ENCODE measurements around the gene STARD13.
"Not testable (repeated sequence)": the region's sequence is repeated elsewhere in the genome, so short reads cannot be mapped to it uniquely, and the experiment has no call there.

The STARD13 gene

GRCh38 chr13:33188093-33188882 is 97.3 kb downstream of the STARD13 start:
- Mint-ChIP-seq H3K27me3 (peaks cover 13% of the 10 kb centered on the region), H3K4me1 (peaks cover 10% of the 10 kb centered on the region), H3K36me3 (no peaks in the 10 kb centered on the region), H3K27ac (no peak overlapping the region), H3K9me3 (no peaks in the 10 kb centered on the region), H3K4me3 (no peak overlapping the region)
- no peak for DNase-seq
- CTCF ChIA-PET = no interaction called here

GRCh38 chr13:33186861-33187291 is 98.7 kb downstream of the STARD13 start:
- H3K9me3 Mint-ChIP-seq = no peaks in the 10 kb centered on the region
- DNase-seq = no peak
- H3K4me3 Mint-ChIP-seq = no peak overlapping the region
- no peak overlapping the region for H3K27ac Mint-ChIP-seq
- H3K27me3 Mint-ChIP-seq = peaks cover 14% of the 10 kb centered on the region
- H3K4me1 Mint-ChIP-seq = peaks cover 8% of the 10 kb centered on the region
- CTCF ChIA-PET = no interaction called here
- H3K36me3 Mint-ChIP-seq = no peaks in the 10 kb centered on the region

GRCh38 chr13:33185853-33186252 is 99.7 kb downstream of the STARD13 start:
- H3K27ac Mint-ChIP-seq = no peak overlapping the region
- CTCF ChIA-PET = no interaction called here
- peaks cover 8% of the 10 kb centered on the region for H3K4me1 Mint-ChIP-seq
- H3K27me3 Mint-ChIP-seq = peaks cover 14% of the 10 kb centered on the region
- no peak overlapping the region for H3K4me3 Mint-ChIP-seq
- DNase-seq = no peak
- H3K36me3 Mint-ChIP-seq = no peaks in the 10 kb centered on the region
- no peaks in the 10 kb centered on the region for H3K9me3 Mint-ChIP-seq

GRCh38 chr13:33184530-33184929 is 101.0 kb downstream of the STARD13 start:
- Mint-ChIP-seq H3K27me3 (peaks cover 18% of the 10 kb centered on the region), H3K9me3 (no peaks in the 10 kb centered on the region), H3K4me1 (peaks cover 8% of the 10 kb centered on the region), H3K27ac (no peak overlapping the region), H3K36me3 (no peaks in the 10 kb centered on the region), H3K4me3 (no peak overlapping the region)
- CTCF ChIA-PET = no interaction called here
- DNase-seq = no peak

GRCh38 chr13:33184112-33184490 is 101.5 kb downstream of the STARD13 start:
- Mint-ChIP-seq H3K4me3 (no peak overlapping the region), H3K27me3 (peaks cover 21% of the 10 kb centered on the region), H3K36me3 (no peaks in the 10 kb centered on the region), H3K9me3 (no peaks in the 10 kb centered on the region), H3K4me1 (peaks cover 8% of the 10 kb centered on the region), H3K27ac (no peak overlapping the region)
- DNase-seq = no peak
- CTCF ChIA-PET = no interaction called here

GRCh38 chr13:33183431-33184111 is 102.0 kb downstream of the STARD13 start:
- H3K27me3 Mint-ChIP-seq = peaks cover 21% of the 10 kb centered on the region
- no peaks in the 10 kb centered on the region for H3K9me3 Mint-ChIP-seq
- H3K36me3 Mint-ChIP-seq = no peaks in the 10 kb centered on the region
- H3K4me3 Mint-ChIP-seq = no peak overlapping the region
- H3K27ac Mint-ChIP-seq = no peak overlapping the region
- H3K4me1 Mint-ChIP-seq = peaks cover 7% of the 10 kb centered on the region
- no peak for DNase-seq
- CTCF ChIA-PET = no interaction called here

- peaks cover 17% of the 10 kb centered on the region for H3K27me3 Mint-ChIP-seq
- no peaks in the 10 kb centered on the region for H3K9me3 Mint-ChIP-seq
- no peaks in the 10 kb centered on the region for H3K36me3 Mint-ChIP-seq
- CTCF ChIA-PET = no interaction called here
- no peak overlapping the region for H3K4me3 Mint-ChIP-seq
- H3K4me1 Mint-ChIP-seq = peaks cover 6% of the 10 kb centered on the region
- no peak overlapping the region for H3K27ac Mint-ChIP-seq
- DNase-seq = no peak
These were observed 102.8 kb downstream of the STARD13 start for GRCh38 chr13:33182729-33183128.

GRCh38 chr13:33181264-33181663 is 104.3 kb downstream of the STARD13 start:
- CTCF ChIA-PET = no interaction called here
- Mint-ChIP-seq H3K27me3 (peaks cover 17% of the 10 kb centered on the region), H3K4me1 (no peaks in the 10 kb centered on the region), H3K4me3 (no peak overlapping the region), H3K27ac (no peak overlapping the region), H3K9me3 (no peaks in the 10 kb centered on the region), H3K36me3 (no peaks in the 10 kb centered on the region)
- no peak for DNase-seq

- peaks cover 14% of the 10 kb centered on the region for H3K27me3 Mint-ChIP-seq
- no peaks in the 10 kb centered on the region for H3K9me3 Mint-ChIP-seq
- CTCF ChIA-PET = no interaction called here
- no peak overlapping the region for H3K27ac Mint-ChIP-seq
- H3K4me3 Mint-ChIP-seq = no peak overlapping the region
- DNase-seq = no peak
- no peaks in the 10 kb centered on the region for H3K4me1 Mint-ChIP-seq
- H3K36me3 Mint-ChIP-seq = no peaks in the 10 kb centered on the region
These were observed 105.3 kb downstream of the STARD13 start for GRCh38 chr13:33180122-33180804.

GRCh38 chr13:33179463-33179862 is 106.1 kb downstream of the STARD13 start:
- Mint-ChIP-seq H3K9me3 (no peaks in the 10 kb centered on the region), H3K36me3 (no peaks in the 10 kb centered on the region), H3K27me3 (peaks cover 18% of the 10 kb centered on the region), H3K4me1 (no peaks in the 10 kb centered on the region), H3K27ac (no peak overlapping the region), H3K4me3 (no peak overlapping the region)
- CTCF ChIA-PET = no interaction called here
- no peak for DNase-seq

- Mint-ChIP-seq H3K4me3 (no peak overlapping the region), H3K36me3 (no peaks in the 10 kb centered on the region), H3K27ac (no peak overlapping the region), H3K27me3 (peaks cover 15% of the 10 kb centered on the region), H3K4me1 (no peaks in the 10 kb centered on the region), H3K9me3 (no peaks in the 10 kb centered on the region)
- no peak for DNase-seq
- CTCF ChIA-PET = no interaction called here
These were observed 107.2 kb downstream of the STARD13 start for GRCh38 chr13:33178209-33178840.

GRCh38 chr13:33177340-33178208 is 108.0 kb downstream of the STARD13 start:
- peaks cover 14% of the 10 kb centered on the region for H3K27me3 Mint-ChIP-seq
- CTCF ChIA-PET, H3K36me3 Mint-ChIP-seq, H3K9me3 Mint-ChIP-seq, DNase-seq, H3K27ac Mint-ChIP-seq, H3K4me1 Mint-ChIP-seq, H3K4me3 Mint-ChIP-seq: not testable (repeated sequence)

GRCh38 chr13:33176526-33176925 is 109.0 kb downstream of the STARD13 start:
- Mint-ChIP-seq H3K36me3 (no peaks in the 10 kb centered on the region), H3K27ac (no peak overlapping the region), H3K27me3 (peaks cover 14% of the 10 kb centered on the region), H3K4me1 (no peaks in the 10 kb centered on the region), H3K4me3 (no peak overlapping the region), H3K9me3 (no peaks in the 10 kb centered on the region)
- no peak for DNase-seq
- CTCF ChIA-PET = no interaction called here

- Mint-ChIP-seq H3K27me3 (peaks cover 14% of the 10 kb centered on the region), H3K4me1 (no peaks in the 10 kb centered on the region), H3K27ac (no peak overlapping the region), H3K9me3 (no peaks in the 10 kb centered on the region), H3K4me3 (no peak overlapping the region), H3K36me3 (no peaks in the 10 kb centered on the region)
- no peak for DNase-seq
- CTCF ChIA-PET = no interaction called here
These were observed 109.6 kb downstream of the STARD13 start for GRCh38 chr13:33175991-33176390.
